ENCODE data around the gene BHLHE40. TPM values are rescaled to one million over a fixed set of nuclear protein-coding genes. Genes with fewer than 3 reads are reported as not detected.
A peak's percentile ranks its signal among the peaks of the same experiment; 100 is the strongest.

Gene BHLHE40
- total RNA-seq, 1 experiment from 2014 or later: 81.6 TPM

DNA sequence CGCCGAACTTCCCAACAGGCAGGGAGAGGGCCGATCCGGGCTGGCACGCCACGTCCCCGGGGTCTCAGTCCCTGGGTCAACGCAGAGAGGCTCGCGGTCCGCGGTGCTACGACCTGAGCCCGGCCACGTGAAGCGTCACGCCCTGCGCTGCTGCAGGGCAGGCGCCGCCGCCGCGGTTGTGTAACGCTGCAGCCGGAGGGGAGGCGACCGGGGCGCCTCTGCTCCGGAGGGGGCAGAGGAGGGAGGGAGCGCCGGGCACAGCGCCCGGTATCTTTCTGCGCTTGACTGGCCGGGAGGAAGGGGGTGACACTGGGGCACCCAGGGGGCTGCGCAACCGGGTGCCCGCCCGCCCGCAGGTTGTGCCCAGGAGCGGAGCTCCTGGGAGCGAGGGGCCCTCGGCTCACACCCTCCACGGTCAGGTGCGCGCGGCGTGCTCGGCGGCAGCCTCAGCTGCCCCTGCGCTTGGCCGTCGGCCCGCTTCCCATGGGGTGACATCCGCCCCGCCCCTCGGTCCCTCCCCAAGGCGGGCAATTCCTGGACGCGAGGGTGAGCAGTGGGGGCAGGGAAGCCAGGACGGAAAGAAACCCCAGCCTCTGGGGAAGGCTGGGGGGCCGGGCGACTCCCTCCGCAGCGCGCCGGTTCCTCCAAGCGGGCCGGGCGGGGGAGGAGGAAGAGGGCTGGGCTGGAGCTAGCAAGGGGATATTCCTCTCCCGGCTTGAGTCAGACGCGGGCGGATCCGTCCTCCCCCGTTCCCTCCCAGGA, 852 bp upstream of the BHLHE40 start (continued):
- TF ChIP-seq, protein P1, sequence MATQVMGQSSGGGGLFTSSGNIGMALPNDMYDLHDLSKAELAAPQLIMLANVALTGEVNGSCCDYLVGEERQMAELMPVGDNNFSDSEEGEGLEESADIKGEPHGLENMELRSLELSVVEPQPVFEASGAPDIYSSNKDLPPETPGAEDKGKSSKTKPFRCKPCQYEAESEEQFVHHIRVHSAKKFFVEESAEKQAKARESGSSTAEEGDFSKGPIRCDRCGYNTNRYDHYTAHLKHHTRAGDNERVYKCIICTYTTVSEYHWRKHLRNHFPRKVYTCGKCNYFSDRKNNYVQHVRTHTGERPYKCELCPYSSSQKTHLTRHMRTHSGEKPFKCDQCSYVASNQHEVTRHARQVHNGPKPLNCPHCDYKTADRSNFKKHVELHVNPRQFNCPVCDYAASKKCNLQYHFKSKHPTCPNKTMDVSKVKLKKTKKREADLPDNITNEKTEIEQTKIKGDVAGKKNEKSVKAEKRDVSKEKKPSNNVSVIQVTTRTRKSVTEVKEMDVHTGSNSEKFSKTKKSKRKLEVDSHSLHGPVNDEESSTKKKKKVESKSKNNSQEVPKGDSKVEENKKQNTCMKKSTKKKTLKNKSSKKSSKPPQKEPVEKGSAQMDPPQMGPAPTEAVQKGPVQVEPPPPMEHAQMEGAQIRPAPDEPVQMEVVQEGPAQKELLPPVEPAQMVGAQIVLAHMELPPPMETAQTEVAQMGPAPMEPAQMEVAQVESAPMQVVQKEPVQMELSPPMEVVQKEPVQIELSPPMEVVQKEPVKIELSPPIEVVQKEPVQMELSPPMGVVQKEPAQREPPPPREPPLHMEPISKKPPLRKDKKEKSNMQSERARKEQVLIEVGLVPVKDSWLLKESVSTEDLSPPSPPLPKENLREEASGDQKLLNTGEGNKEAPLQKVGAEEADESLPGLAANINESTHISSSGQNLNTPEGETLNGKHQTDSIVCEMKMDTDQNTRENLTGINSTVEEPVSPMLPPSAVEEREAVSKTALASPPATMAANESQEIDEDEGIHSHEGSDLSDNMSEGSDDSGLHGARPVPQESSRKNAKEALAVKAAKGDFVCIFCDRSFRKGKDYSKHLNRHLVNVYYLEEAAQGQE (IDR thresholded peaks at IDR 0.05; ENCODE audit: low read depth): no peak

DNA sequence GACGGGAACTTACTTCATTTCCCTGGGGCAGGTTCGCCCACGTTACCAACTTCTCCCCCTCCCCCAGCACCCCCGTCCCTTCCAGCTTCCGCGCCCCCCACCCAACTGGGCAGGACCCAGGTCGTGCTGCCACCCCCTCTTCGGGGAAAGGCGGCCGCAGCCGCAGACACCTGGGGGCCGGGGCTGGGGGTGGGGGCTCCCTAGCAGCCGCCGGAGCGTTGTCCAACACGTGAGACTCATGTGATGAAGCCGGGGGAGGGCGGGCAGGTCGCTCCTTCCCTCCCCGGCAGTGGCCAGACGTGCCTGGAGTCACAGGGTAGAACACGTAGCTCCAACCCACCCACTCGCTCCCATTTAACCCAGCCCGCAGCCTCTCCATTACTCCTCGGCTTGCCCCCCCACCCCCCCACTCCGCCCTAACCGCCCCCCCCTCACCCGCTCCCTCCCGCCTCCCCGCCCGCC, 240 bp upstream of the BHLHE40 start:
- ATAC-seq (peak; percentile 62), DNase-seq (ENCODE audit: low read depth, low spot score) (peak; percentile 95)
- intact Hi-C loops (cut with micrococcal nuclease): loop anchor here (1.0 to 5.0 kb wide), 4 partner anchors 44 to 322 kb away; partner anchors contain the start of gene EDEM1
- Histone ChIP-seq H3K4me2 (ENCODE audit: low read length) (peak overlapping the region; percentile 90), H3K9me2 (ENCODE audit: insufficient read depth) (no peaks in the 10 kb centered on the region), H3K9me3 (ENCODE audit: control insufficient read depth in 1 of 2, insufficient read depth in 1 of 2, low read depth in 1 of 2, low read length in 2 of 2) (no peaks in the 10 kb centered on the region), H3K4me3 (replicated peaks in 1 of 2; ENCODE audit: low read depth in 1 of 2, low read length in 2 of 2) (peak overlapping the region; percentile 72 to 87), H3K27ac (ENCODE audit: low read depth, low read length) (peak overlapping the region; percentile 91), H3K79me2 (ENCODE audit: insufficient read depth, low read length) (peaks cover 42% of the 10 kb centered on the region), H2AFZ (ENCODE audit: low read depth, low read length, poor library complexity, severe bottlenecking) (no peak overlapping the region), H3K9ac (ENCODE audit: low read length) (peak overlapping the region; percentile 96), H4K20me1 (ENCODE audit: insufficient read depth) (peaks cover 12% of the 10 kb centered on the region; the same call in 1 of the 2 replicates), H3K27me3 (ENCODE audit: insufficient read depth, low read length) (no peaks in the 10 kb centered on the region), H3K4me1 (ENCODE audit: control insufficient read depth in 1 of 2, insufficient read depth in 2 of 2, low read length in 2 of 2) (peaks cover 50 to 70% of the 10 kb centered on the region in 2 experiments), H3K36me3 (ENCODE audit: control insufficient read depth in 1 of 2, insufficient read depth in 2 of 2, low read length in 2 of 2) (peaks cover 8 to 30% of the 10 kb centered on the region in 2 experiments; a peak in 3 of 4 replicates)
- ChIA-PET RAD21 (ENCODE audit: low non-redundant PET in 1 of 2, low total read pairs in 2 of 2, uncharacterized antibody in 2 of 2, unreplicated experiment in 2 of 2) (interaction anchor here (0.7 to 1.6 kb wide), 10 partner anchors 8 to 268 kb away, joined by 3 to 6 read pairs (median 4); no protein-coding TSS in a partner anchor), CTCF (interaction anchor here (0.8 to 4.7 kb wide), 12 partner anchors 9 to 267 kb away, joined by 3 to 59 read pairs (median 4); no protein-coding TSS in a partner anchor), POLR2A (interaction anchor here (0.6 to 5.1 kb wide), 11 partner anchors 8 to 258 kb away, joined by 3 to 39 read pairs (median 4); no protein-coding TSS in a partner anchor)
- BruUV-seq (replicated peaks): no TSS peak
- no peak for TF ChIP-seq SRF (IDR thresholded peaks at IDR 0.05; ENCODE audit: low read depth)

All from HCT116 (cell line).